VCaP (cell line): ENCODE measurements around the gene SUPT16H.

Experiments
- H3K27ac ChIP-seq: fragments of 450-650 bp; 2 replicates; pipeline ENCODE4 v1.5.1; 2017
- CTCF ChIP-seq: fragments of 450-650 bp; conservative IDR thresholded peaks from 2 replicates; pipeline ENCODE4 v1.5.1; 2017; ENCODE audit warnings: mild to moderate bottlenecking, moderate library complexity

The SUPT16H gene

GRCh38 chr14:21408147-21408546 is 24.3 kb upstream of the SUPT16H start:
- no peak overlapping the region for H3K27ac ChIP-seq
- TF ChIP-seq CTCF, result no peak

DNA sequence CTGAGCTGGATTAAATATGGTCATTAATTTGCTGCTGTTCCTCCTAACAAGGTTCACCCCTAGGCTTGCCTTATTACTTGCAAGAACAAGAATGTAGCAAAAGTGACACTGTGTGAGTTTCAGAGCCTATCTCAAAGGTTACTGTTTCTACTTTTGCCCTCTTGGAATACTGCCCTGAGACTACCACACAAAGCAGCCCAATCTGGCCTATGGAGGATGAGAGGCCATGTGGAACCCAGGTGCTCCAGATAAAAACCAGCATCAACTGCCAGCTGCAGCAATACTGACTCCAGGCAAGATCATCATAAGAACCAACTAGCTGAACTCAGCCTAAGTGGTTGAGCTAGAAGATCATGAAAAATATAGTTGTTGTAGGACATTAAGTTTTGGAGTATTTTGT is 22.4 kb upstream of the SUPT16H start:
- no peak for TF ChIP-seq CTCF
- H3K27ac ChIP-seq, result no peak overlapping the region

GRCh38 chr14:21405097-21405496 is 21.3 kb upstream of the SUPT16H start:
- no peak overlapping the region for H3K27ac ChIP-seq
- no peak for TF ChIP-seq CTCF

- TF ChIP-seq CTCF, result no peak
- no peak overlapping the region for H3K27ac ChIP-seq
Measured at GRCh38 chr14:21399311-21399870, 15.6 kb upstream of the SUPT16H start.

DNA sequence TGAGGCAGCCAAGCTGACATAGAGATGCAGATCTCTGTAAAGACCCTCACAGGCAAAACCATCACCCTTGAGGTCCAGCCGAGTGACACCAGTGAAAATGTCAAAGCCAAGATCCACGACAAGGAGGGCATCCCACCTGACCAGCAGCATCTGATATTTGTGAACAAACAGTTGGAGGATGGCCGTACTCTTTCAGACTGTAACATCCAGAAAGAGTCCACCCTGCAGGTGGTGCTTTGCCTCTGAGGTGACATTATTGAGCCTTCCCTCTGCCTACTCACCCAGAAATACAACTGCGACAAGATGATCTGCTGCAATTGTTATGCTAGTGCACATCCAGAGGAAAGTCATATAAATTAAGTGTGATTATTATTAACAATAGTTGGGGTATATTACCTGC is 15.1 kb upstream of the SUPT16H start:
- no peak for TF ChIP-seq CTCF
- H3K27ac ChIP-seq, result no peak overlapping the region

DNA sequence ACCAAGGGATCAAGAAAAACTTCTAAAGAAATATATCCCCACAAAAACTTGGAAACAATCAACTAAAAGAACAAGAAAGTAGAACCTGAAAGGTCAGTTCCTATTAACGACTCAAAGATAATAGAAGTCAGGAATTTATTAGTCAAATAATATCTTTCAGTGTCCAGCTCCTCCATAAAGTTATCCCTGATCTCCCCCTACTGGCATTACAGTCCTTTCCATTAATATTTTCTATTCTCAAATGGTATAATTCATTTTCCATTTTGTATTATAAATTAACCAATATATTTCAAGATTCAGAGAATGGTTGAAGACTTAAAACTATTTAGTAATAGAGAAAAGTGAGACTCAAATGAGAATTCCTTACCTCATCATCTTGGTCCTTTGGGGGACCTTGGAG is 11.6 kb upstream of the SUPT16H start:
- peak; percentile 51 for TF ChIP-seq CTCF
- no peak overlapping the region; the same call in 1 of the 2 replicates for H3K27ac ChIP-seq

DNA sequence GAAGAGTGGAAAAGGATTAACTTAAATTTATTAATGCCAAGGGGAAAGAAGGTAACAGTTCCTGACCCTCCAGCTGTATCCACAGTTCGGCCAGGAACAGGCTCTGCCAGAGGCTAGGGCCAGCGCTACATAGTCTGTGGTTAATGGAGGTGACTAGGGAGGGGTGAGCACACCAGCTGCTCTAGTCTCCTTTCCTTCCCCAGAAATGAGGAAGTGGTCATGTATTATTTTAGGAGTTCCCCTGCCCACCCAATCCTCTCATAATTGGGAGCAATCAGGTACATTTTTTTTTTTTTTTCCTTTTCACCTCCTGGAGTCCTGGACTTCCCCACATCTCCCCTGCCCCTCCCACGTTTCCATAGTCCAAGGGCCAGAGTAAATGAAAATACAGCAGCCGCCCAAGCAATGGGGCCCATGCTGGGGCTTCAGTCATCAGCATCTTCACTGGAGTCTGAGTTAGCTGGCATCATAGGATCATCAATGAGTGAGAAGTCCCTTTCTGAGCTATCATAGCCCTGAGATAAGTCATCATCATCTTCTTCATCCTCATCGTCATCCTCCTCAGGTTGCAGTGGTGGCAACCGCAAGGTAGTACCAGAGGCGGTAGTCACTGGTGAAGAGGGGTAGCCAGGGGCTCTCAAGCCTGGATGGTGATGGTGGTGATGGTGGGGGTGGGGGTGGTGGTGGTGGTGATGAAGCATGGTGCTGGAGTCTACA is 1.5 kb upstream of the SUPT16H start:
- peak overlapping the region; percentile 95 for H3K27ac ChIP-seq
- no peak for TF ChIP-seq CTCF
